ES-I3 (cell line): ENCODE data around the gene SRXN1.

ENCODE experiments used
- H3K36me3 ChIP-seq: 2 replicates; pipeline ENCODE4 v1.6.1; 2013; ENCODE audit warnings: mild to moderate bottlenecking, low read length, control low read depth, moderate library complexity; ENCODE audit not compliant: insufficient read depth
- H3K4me1 ChIP-seq: 2 replicates; pipeline ENCODE4 v1.6.1; 2013; ENCODE audit warnings: mild to moderate bottlenecking, control low read depth, low read length; ENCODE audit not compliant: insufficient read depth
- H3K9ac ChIP-seq: 2 replicates; pipeline ENCODE4 v1.6.1; 2013; ENCODE audit warnings: low read depth, mild to moderate bottlenecking, low read length, moderate library complexity
- H3K9me3 ChIP-seq: 2 replicates; pipeline ENCODE4 v1.6.1; 2013; ENCODE audit warnings: mild to moderate bottlenecking, low read length, moderate library complexity; ENCODE audit not compliant: control insufficient read depth, insufficient read depth

The SRXN1 gene

GRCh38 chr20:684676-685319, 31.8 kb upstream of the SRXN1 start:
- Histone ChIP-seq H3K4me1 (peaks cover 11% of the 10 kb centered on the region; the same call in 1 of the 2 replicates), H3K9me3 (no peaks in the 10 kb centered on the region), H3K9ac (no peak overlapping the region), H3K36me3 (no peaks in the 10 kb centered on the region)

GRCh38 chr20:682123-682522, 29.1 kb upstream of the SRXN1 start:
- Histone ChIP-seq H3K36me3 (no peaks in the 10 kb centered on the region), H3K9ac (no peak overlapping the region), H3K9me3 (no peaks in the 10 kb centered on the region), H3K4me1 (no peaks in the 10 kb centered on the region)

- H3K9ac ChIP-seq, result no peak overlapping the region
- H3K36me3 ChIP-seq, result no peaks in the 10 kb centered on the region
- peaks cover 3% of the 10 kb centered on the region; the same call in 1 of the 2 replicates for H3K4me1 ChIP-seq
- no peaks in the 10 kb centered on the region for H3K9me3 ChIP-seq
Measured at GRCh38 chr20:680638-681187, 27.7 kb upstream of the SRXN1 start.

- no peaks in the 10 kb centered on the region for H3K9me3 ChIP-seq
- peaks cover 10% of the 10 kb centered on the region; the same call in 1 of the 2 replicates for H3K4me1 ChIP-seq
- H3K9ac ChIP-seq, result no peak overlapping the region
- H3K36me3 ChIP-seq, result no peaks in the 10 kb centered on the region
Measured at GRCh38 chr20:677957-678356, 25.0 kb upstream of the SRXN1 start.

GRCh38 chr20:676967-677366, 24.0 kb upstream of the SRXN1 start:
- H3K9ac ChIP-seq, result no peak overlapping the region; the same call in 1 of the 2 replicates
- H3K9me3 ChIP-seq, result no peaks in the 10 kb centered on the region
- peaks cover 18% of the 10 kb centered on the region for H3K4me1 ChIP-seq
- no peaks in the 10 kb centered on the region for H3K36me3 ChIP-seq

GRCh38 chr20:676315-676937, 23.4 kb upstream of the SRXN1 start:
- H3K4me1 ChIP-seq, result peaks cover 18% of the 10 kb centered on the region
- H3K9ac ChIP-seq, result peak overlapping the region; percentile 75; the same call in 1 of the 2 replicates

GRCh38 chr20:675453-676314, 22.7 kb upstream of the SRXN1 start, which contains the start of gene SCRT2:
TSS of gene SCRT2 (minus strand) at chr20:675802. CDS start at chr20:675601, 201 bp downstream.
- Histone ChIP-seq H3K9me3 (no peaks in the 10 kb centered on the region), H3K4me1 (peaks cover 18% of the 10 kb centered on the region), H3K36me3 (no peaks in the 10 kb centered on the region), H3K9ac (peak within 1 kb of the TSS; percentile 75; the same call in 1 of the 2 replicates)

More at GRCh38 chr20:676315-676937, 23.4 kb upstream of the SRXN1 start:
- Histone ChIP-seq H3K9me3 (no peaks in the 10 kb centered on the region), H3K36me3 (no peaks in the 10 kb centered on the region)

GRCh38 chr20:675033-675452, 22.0 kb upstream of the SRXN1 start:
- Histone ChIP-seq H3K9ac (peak overlapping the region; percentile 75; the same call in 1 of the 2 replicates), H3K9me3 (no peaks in the 10 kb centered on the region), H3K36me3 (no peaks in the 10 kb centered on the region), H3K4me1 (peaks cover 20% of the 10 kb centered on the region)

- H3K9me3 ChIP-seq, result no peaks in the 10 kb centered on the region
- H3K36me3 ChIP-seq, result no peaks in the 10 kb centered on the region
- H3K9ac ChIP-seq, result no peak overlapping the region
- peaks cover 32% of the 10 kb centered on the region for H3K4me1 ChIP-seq
Measured at GRCh38 chr20:673603-674001, 20.6 kb upstream of the SRXN1 start.

GRCh38 chr20:672963-673602, 20.1 kb upstream of the SRXN1 start:
- no peak overlapping the region for H3K9ac ChIP-seq
- H3K36me3 ChIP-seq, result no peaks in the 10 kb centered on the region
- H3K9me3 ChIP-seq, result no peaks in the 10 kb centered on the region
- H3K4me1 ChIP-seq, result peaks cover 35% of the 10 kb centered on the region

GRCh38 chr20:671252-672030, 18.4 kb upstream of the SRXN1 start:
- peaks cover 38% of the 10 kb centered on the region for H3K4me1 ChIP-seq
- no peaks in the 10 kb centered on the region for H3K9me3 ChIP-seq
- no peaks in the 10 kb centered on the region for H3K36me3 ChIP-seq
- H3K9ac ChIP-seq, result no peak overlapping the region

GRCh38 chr20:669573-669972, 16.6 kb upstream of the SRXN1 start:
- Histone ChIP-seq H3K9ac (no peak overlapping the region), H3K36me3 (no peaks in the 10 kb centered on the region), H3K9me3 (no peaks in the 10 kb centered on the region), H3K4me1 (peaks cover 52% of the 10 kb centered on the region)

GRCh38 chr20:668638-669037, 15.6 kb upstream of the SRXN1 start:
- H3K9me3 ChIP-seq, result no peaks in the 10 kb centered on the region
- no peaks in the 10 kb centered on the region for H3K36me3 ChIP-seq
- no peak overlapping the region for H3K9ac ChIP-seq
- peaks cover 46% of the 10 kb centered on the region for H3K4me1 ChIP-seq
